IPS-NIHi7 (cell line): ENCODE data around the gene PLEKHA4.
A peak's percentile ranks its signal among the peaks of the same experiment; 100 is the strongest.
"Not testable (repeated sequence)": the region's sequence is repeated elsewhere in the genome, so short reads cannot be mapped to it uniquely, and the experiment has no call there.

Source experiments
- DNase-seq: peaks from one replicate; pipeline ENCODE4 v3.0.0; 2012; ENCODE audit warnings: mixed read lengths; ENCODE audit errors: extremely low spot score

Gene PLEKHA4

DNA sequence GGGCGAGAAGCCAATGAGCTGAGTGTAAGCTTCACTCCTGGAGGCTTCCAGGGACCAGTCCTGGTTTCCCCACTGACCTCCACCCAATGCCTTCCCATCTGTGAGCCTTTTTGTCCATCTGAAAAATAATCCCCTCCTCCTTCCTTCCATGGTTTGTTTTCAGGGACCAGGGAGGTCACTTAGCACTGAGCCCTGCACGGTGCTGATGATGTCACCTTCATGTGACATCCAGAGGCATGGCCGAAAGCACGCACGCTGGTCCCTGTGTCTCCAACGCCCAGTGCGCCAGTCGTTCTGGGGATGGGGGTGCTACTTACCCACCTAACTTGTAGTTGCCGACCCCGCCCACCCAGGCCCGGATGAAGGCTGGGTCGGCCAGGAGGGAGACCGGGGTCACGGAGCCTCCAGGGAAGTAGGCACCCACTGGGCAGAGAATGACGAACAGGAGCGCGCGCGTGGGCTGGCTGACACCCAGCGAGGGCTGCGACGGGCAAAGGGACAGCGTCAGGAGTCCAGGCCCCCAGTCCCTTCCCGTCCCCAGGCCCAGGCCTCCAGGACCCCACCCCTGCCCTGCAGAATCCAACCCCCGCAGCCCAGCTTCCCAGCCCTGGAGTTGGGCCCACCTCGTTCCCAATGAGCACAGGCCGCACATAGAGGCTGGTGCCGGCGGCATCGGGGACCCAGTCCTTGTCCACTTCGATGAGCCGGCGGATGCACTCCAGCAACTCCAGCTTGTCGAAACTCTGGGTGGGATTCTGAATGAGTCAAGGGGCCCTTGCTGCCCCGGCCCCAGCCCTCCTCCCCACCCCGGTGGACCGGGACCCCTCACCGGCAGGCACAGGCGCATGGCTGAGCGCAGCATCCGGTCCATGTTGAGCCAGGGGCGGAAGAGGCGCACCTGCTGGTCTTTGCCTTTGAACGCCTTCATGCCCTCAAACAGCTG, 68.8 kb downstream of the PLEKHA4 start:
- DNase-seq, result no peak

GRCh38 chr19:48798937-48799336, 69.5 kb downstream of the PLEKHA4 start:
- DNase-seq, result peak; percentile 40

GRCh38 chr19:48797103-48797502, 71.3 kb downstream of the PLEKHA4 start:
- no peak for DNase-seq

- DNase-seq, result no peak
Measured at GRCh38 chr19:48796298-48797083, 71.9 kb downstream of the PLEKHA4 start.

DNA sequence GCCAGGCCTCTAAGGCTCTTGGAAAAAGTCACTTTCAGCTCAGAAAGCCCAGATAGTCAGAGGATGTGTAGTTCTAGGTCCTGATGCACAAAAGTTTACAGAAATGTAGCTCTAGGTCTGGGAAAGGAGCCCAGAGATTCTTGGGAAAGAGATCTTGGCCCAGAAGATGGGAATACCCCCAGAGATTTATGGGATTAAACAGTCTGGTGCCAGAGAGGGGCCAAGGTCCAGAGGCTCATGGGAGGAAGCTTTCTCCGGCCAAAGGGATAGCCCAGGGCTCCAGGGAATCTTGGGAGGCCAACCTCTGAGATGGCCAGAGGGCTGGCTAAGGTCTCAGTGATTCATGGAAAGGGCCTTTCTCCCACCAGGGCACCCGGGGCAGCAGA, 72.7 kb downstream of the PLEKHA4 start:
- DNase-seq, result no peak

GRCh38 chr19:48795055-48795684, 73.2 kb downstream of the PLEKHA4 start:
- DNase-seq, result peak; percentile 97

GRCh38 chr19:48794291-48794690, 74.1 kb downstream of the PLEKHA4 start:
- no peak for DNase-seq

GRCh38 chr19:48793271-48793670, 75.1 kb downstream of the PLEKHA4 start:
- DNase-seq, result no peak

- DNase-seq, result not testable (repeated sequence)
Measured at GRCh38 chr19:48787331-48787730, 81.1 kb downstream of the PLEKHA4 start.
